PC-3 (cell line): ENCODE results near the gene GRK6. TPM values are rescaled to one million over a fixed set of nuclear protein-coding genes. Genes with fewer than 3 reads are reported as not detected.

Experiments used
- ATAC-seq: fragments of 200-7000 bp; cut with Tn5 transposase; 2 replicates; pipeline ENCODE4 v1.9.1; 2020; ENCODE audit warnings: mild to moderate bottlenecking, moderate library complexity
- BruUV-seq: library from RNA; stranded (reverse); fragments of 400-500 nt; replicated peaks from 2 replicates; lab custom pipeline; 2021; lab: Mats Ljungman, UMichigan
- CTCF ChIA-PET: fragments of 300-600 bp; sonication (Branson Sonifier 250); formaldehyde crosslinking; loops from one replicate; lab custom pipeline; 2022; ENCODE audit warnings: antibody characterized with exemption; lab: Charles Lee
- POLR2A ChIA-PET: fragments of 300-600 bp; sonication (Branson Sonifier 250); formaldehyde crosslinking; loops from one replicate; lab custom pipeline; 2022; ENCODE audit warnings: antibody characterized with exemption; ENCODE audit not compliant: unreplicated experiment; lab: Charles Lee
- DNase-seq: peaks from one replicate; pipeline ENCODE4 v3.0.0-alpha.2; 2015
- H2AFZ ChIP-seq: fragments of 300-600 bp; sonication (generic); 2 replicates; pipeline ENCODE4 v1.6.0; 2016; ENCODE audit warnings: antibody characterized with exemption, low read length
- H3F3A ChIP-seq: fragments of 300-600 bp; sonication (generic); one replicate; pipeline ENCODE4 v1.6.0; 2017; ENCODE audit warnings: antibody characterized with exemption, low read length, control low read depth, mild to moderate bottlenecking; ENCODE audit not compliant: unreplicated experiment
- H3K27ac ChIP-seq: fragments of 300-600 bp; sonication (generic); 2 replicates; pipeline ENCODE4 v1.5.1; 2016; ENCODE audit warnings: mild to moderate bottlenecking, low read length
- H3K27me3 ChIP-seq: fragments of 300-600 bp; sonication (generic); 2 replicates; pipeline ENCODE4 v1.6.1; 2016; ENCODE audit warnings: low read length, mixed read lengths
- H3K36me3 ChIP-seq: fragments of 300-600 bp; sonication (generic); 2 replicates; pipeline ENCODE4 v1.6.1; 2016; ENCODE audit warnings: low read depth, mixed run types, low read length, mixed read lengths
- H3K4me1 ChIP-seq: fragments of 300-600 bp; sonication (generic); 2 replicates; pipeline ENCODE4 v1.5.1; 2016; ENCODE audit warnings: low read length; ENCODE audit not compliant: insufficient read depth
- H3K4me2 ChIP-seq: fragments of 300-600 bp; sonication (generic); 2 replicates; pipeline ENCODE4 v1.6.0; 2016; ENCODE audit warnings: low read length
- H3K4me3 ChIP-seq: fragments of 300-600 bp; sonication (generic); 2 replicates; pipeline ENCODE4 v1.5.1; 2016; ENCODE audit warnings: mild to moderate bottlenecking, low read length, mixed read lengths
- H3K79me2 ChIP-seq: fragments of 300-600 bp; sonication (generic); 2 replicates; pipeline ENCODE4 v1.6.1; 2017; ENCODE audit warnings: low read length, mixed read lengths
- H3K9ac ChIP-seq: fragments of 300-600 bp; sonication (generic); 2 replicates; pipeline ENCODE4 v1.6.0; 2016; ENCODE audit warnings: mild to moderate bottlenecking, low read length
- H3K9me2 ChIP-seq: fragments of 300-600 bp; sonication (generic); replicated peaks from 2 replicates; pipeline ENCODE4 v1.6.1; 2016; ENCODE audit warnings: mixed run types, low read length, mixed read lengths
- H3K9me3 ChIP-seq: fragments of 300-600 bp; sonication (generic); 2 replicates; pipeline ENCODE4 v1.6.1; 2016; ENCODE audit warnings: low read length, mixed read lengths
- H4K20me1 ChIP-seq: fragments of 300-600 bp; sonication (generic); 2 replicates; pipeline ENCODE4 v1.6.1; 2016; ENCODE audit warnings: low read length, mixed read lengths
- CTCF ChIP-seq: fragments of 300-600 bp; sonication (generic); conservative IDR thresholded peaks from 2 replicates; pipeline ENCODE4 v1.5.1; 2017; ENCODE audit warnings: antibody characterized with exemption, low read depth, mild to moderate bottlenecking, low read length
- EZH2 ChIP-seq: fragments of 300-600 bp; sonication (generic); IDR thresholded peaks from one replicate; pipeline ENCODE4 v1.6.1; 2017; ENCODE audit warnings: antibody characterized with exemption, mild to moderate bottlenecking, low read length; ENCODE audit not compliant: unreplicated experiment
- EZH2phosphoT487 ChIP-seq: fragments of 300-600 bp; sonication (generic); IDR thresholded peaks from 2 replicates; pipeline ENCODE4 v1.6.1; 2018; ENCODE audit warnings: mild to moderate bottlenecking, antibody characterized with exemption, low read length, borderline replicate concordance
- intact Hi-C: fragments of 100-400 bp; cut with micrococcal nuclease; formaldehyde crosslinking; loops from 2 replicates; pipeline ENCODE4 v1.9.0; 2023
- total RNA-seq: library from RNA; depleted of rRNA; stranded (reverse); fragments of >200 nt; gene quantifications from 2 replicates; pipeline ENCODE4 v1.2.3, GENCODE V29; 2014

GRK6 gene
- total RNA-seq, 1 experiment from 2014 or later: 69.9 TPM

- no peaks in the 10 kb centered on the region; the same call in 1 of the 2 replicates for H3K36me3 ChIP-seq
- H3F3A ChIP-seq: peaks cover 3% of the 10 kb centered on the region
- no peaks in the 10 kb centered on the region for H3K9me3 ChIP-seq
- no peak overlapping the region for H3K4me3 ChIP-seq
- TF ChIP-seq CTCF: no peak
- TF ChIP-seq EZH2phosphoT487: no peak
- TF ChIP-seq EZH2: no peak
- CTCF ChIA-PET: no interaction called here
- H3K4me1 ChIP-seq: no peaks in the 10 kb centered on the region
- ATAC-seq (no peak), DNase-seq (peak; percentile 1)
- no peaks in the 10 kb centered on the region for H4K20me1 ChIP-seq
- H3K4me2 ChIP-seq: no peak overlapping the region
- POLR2A ChIA-PET: no interaction called here
- no peak overlapping the region for H3K27ac ChIP-seq
- BruUV-seq: no TSS peak
- no peaks in the 10 kb centered on the region for H3K79me2 ChIP-seq
- H3K9ac ChIP-seq: no peak overlapping the region
- H3K27me3 ChIP-seq: no peaks in the 10 kb centered on the region
- H2AFZ ChIP-seq: no peak overlapping the region
- intact Hi-C loops: no loop called here
- H3K9me2 ChIP-seq: no peaks in the 10 kb centered on the region
Observed at GRCh38 chr5:177479774-177480173, 53.3 kb downstream of the GRK6 start.

GRCh38 chr5:177482359-177482795 lies 55.9 kb downstream of the GRK6 start:
- ChIA-PET POLR2A (no interaction called here), CTCF (no interaction called here)
- Histone ChIP-seq H3F3A (peaks cover 3% of the 10 kb centered on the region), H3K4me3 (no peak overlapping the region), H3K27me3 (no peaks in the 10 kb centered on the region), H4K20me1 (no peaks in the 10 kb centered on the region), H3K9me3 (no peaks in the 10 kb centered on the region), H3K9ac (no peak overlapping the region), H3K4me1 (no peaks in the 10 kb centered on the region), H2AFZ (no peak overlapping the region), H3K79me2 (no peaks in the 10 kb centered on the region), H3K27ac (no peak overlapping the region), H3K9me2 (no peaks in the 10 kb centered on the region), H3K4me2 (no peak overlapping the region), H3K36me3 (peaks cover 5% of the 10 kb centered on the region)
- DNase-seq (no peak), ATAC-seq (0 out of 2 replicates have a peak, but pooled peaks have one; percentile 8)
- TF ChIP-seq CTCF (no peak), EZH2phosphoT487 (no peak), EZH2 (no peak)
- BruUV-seq: no TSS peak
- intact Hi-C loops: no loop called here

- H4K20me1 ChIP-seq: no peaks in the 10 kb centered on the region
Observed at GRCh38 chr5:177483042-177483441, 56.6 kb downstream of the GRK6 start.

More at GRCh38 chr5:177483042-177483441, 56.6 kb downstream of the GRK6 start:
- H3K4me2 ChIP-seq: no peak overlapping the region
- H3K27ac ChIP-seq: no peak overlapping the region
- no peak for TF ChIP-seq EZH2
- no peak for TF ChIP-seq EZH2phosphoT487
- TF ChIP-seq CTCF: no peak
- no peaks in the 10 kb centered on the region for H3K9me2 ChIP-seq
- peaks cover 11% of the 10 kb centered on the region for H3K36me3 ChIP-seq
- peaks cover 3% of the 10 kb centered on the region for H3F3A ChIP-seq
- H3K9ac ChIP-seq: no peak overlapping the region
- no peaks in the 10 kb centered on the region for H3K79me2 ChIP-seq
- H3K9me3 ChIP-seq: no peaks in the 10 kb centered on the region
- no peak overlapping the region for H2AFZ ChIP-seq
- no peak for DNase-seq
- ChIA-PET CTCF (no interaction called here), POLR2A (no interaction called here)
- no TSS peak for BruUV-seq
- H3K4me3 ChIP-seq: no peak overlapping the region
- intact Hi-C loops: no loop called here
- no peaks in the 10 kb centered on the region for H3K27me3 ChIP-seq
- no peaks in the 10 kb centered on the region for H3K4me1 ChIP-seq
- ATAC-seq: no peak
